Smooth muscle cell (in vitro differentiated cells): ENCODE data around the gene FXR1. TPM values are rescaled to one million over a fixed set of nuclear protein-coding genes. Genes with fewer than 3 reads are reported as not detected.

Source experiments
- DNase-seq: peaks from one replicate; lab custom pipeline; 2025; ENCODE audit not compliant: unreplicated experiment; lab: John Stamatoyannopoulos, UW
- H2AFZ ChIP-seq: fragments of 200-600 bp; sonication (generic); 2 replicates; pipeline ENCODE4 v1.6.0; 2016; ENCODE audit warnings: antibody characterized with exemption, low read depth, mild to moderate bottlenecking
- H3F3A ChIP-seq: fragments of 200-600 bp; sonication (generic); 2 replicates; pipeline ENCODE4 v1.6.0; 2017; ENCODE audit warnings: antibody characterized with exemption, low read depth
- H3K27ac ChIP-seq: fragments of 200-600 bp; sonication (generic); 2 replicates; pipeline ENCODE4 v1.5.1; 2016; ENCODE audit warnings: low read depth, mild to moderate bottlenecking
- H3K27me3 ChIP-seq: fragments of 200-600 bp; sonication (generic); 2 replicates; pipeline ENCODE4 v1.6.1; 2016; ENCODE audit warnings: low read depth, mild to moderate bottlenecking
- H3K36me3 ChIP-seq: fragments of 200-600 bp; sonication (generic); 2 replicates; pipeline ENCODE4 v1.5.1; 2016; ENCODE audit warnings: low read depth
- H3K4me1 ChIP-seq: fragments of 200-600 bp; sonication (generic); 2 replicates; pipeline ENCODE4 v1.5.1; 2016; ENCODE audit warnings: low read depth
- H3K4me2 ChIP-seq: fragments of 200-600 bp; sonication (generic); 2 replicates; pipeline ENCODE4 v1.6.0; 2016; ENCODE audit warnings: mild to moderate bottlenecking
- H3K4me3 ChIP-seq: fragments of 200-600 bp; sonication (generic); 2 replicates; pipeline ENCODE4 v1.5.1; 2016; ENCODE audit warnings: mild to moderate bottlenecking
- H3K79me2 ChIP-seq: fragments of 200-600 bp; sonication (generic); 2 replicates; pipeline ENCODE4 v1.6.0; 2016; ENCODE audit warnings: low read depth, mild to moderate bottlenecking
- H3K9ac ChIP-seq: fragments of 200-600 bp; sonication (generic); 2 replicates; pipeline ENCODE4 v1.6.0; 2016; ENCODE audit warnings: low read depth
- H3K9me3 ChIP-seq: fragments of 200-600 bp; sonication (generic); replicated peaks from 2 replicates; pipeline ENCODE4 v1.5.1; 2016; ENCODE audit warnings: low read depth
- H4K20me1 ChIP-seq: fragments of 200-600 bp; sonication (generic); 2 replicates; pipeline ENCODE4 v1.6.0; 2016; ENCODE audit warnings: low read depth
- CTCF ChIP-seq: fragments of 200-600 bp; sonication (generic); IDR thresholded peaks from 2 replicates; pipeline ENCODE4 v1.5.1; 2017; ENCODE audit warnings: borderline replicate concordance, mild to moderate bottlenecking, antibody characterized with exemption; ENCODE audit not compliant: insufficient read depth, poor library complexity, severe bottlenecking
- WGBS: methylation state at CpG from one replicate; pipeline ENCODE4 v1.1.7; 2016; ENCODE audit warnings: low lambda C conversion rate; 5-methylcytosine and 5-hydroxymethylcytosine counted together
- polyA plus RNA-seq: library from polyadenylated mRNA; unstranded; fragments of >200 nt; fragmentation: Nextera tagmentation; extraction: Ambion mirVana; gene quantifications from 2 replicates; pipeline ENCODE4 v1.2.1, GENCODE V29; 2016
- total RNA-seq: library from RNA; depleted of rRNA; stranded (reverse); fragments of >200 nt; gene quantifications from 2 replicates; pipeline ENCODE4 v1.2.3, GENCODE V29; 2014

FXR1 gene
- total and polyA plus RNA-seq, 2 experiments from 2014 or later: 51.0 to 130 TPM

- Histone ChIP-seq H3F3A (no peaks in the 10 kb centered on the region), H3K9ac (no peak overlapping the region), H4K20me1 (peaks cover 31% of the 10 kb centered on the region), H3K27me3 (no peaks in the 10 kb centered on the region), H3K79me2 (peaks cover 33% of the 10 kb centered on the region), H3K4me2 (no peak overlapping the region), H3K27ac (no peak overlapping the region), H3K36me3 (no peaks in the 10 kb centered on the region), H3K4me3 (no peak overlapping the region), H2AFZ (no peak overlapping the region), H3K4me1 (peaks cover 14% of the 10 kb centered on the region), H3K9me3 (peaks cover 3% of the 10 kb centered on the region)
- WGBS: 86% methylated on average over 4 of the region's 4 CpGs
- TF ChIP-seq CTCF: no peak
- DNase-seq: no peak
These were observed 1.6 kb upstream of the FXR1 start for GRCh38 chr3:180910823-180911222.

- no peak overlapping the region for H3K27ac ChIP-seq
- 29% methylated on average over 6 of the region's 6 CpGs for WGBS
- peaks cover 44% of the 10 kb centered on the region for H3K79me2 ChIP-seq
- no peak for TF ChIP-seq CTCF
- H2AFZ ChIP-seq: peak overlapping the region; percentile 98
- peak overlapping the region; percentile 83 for H3K4me3 ChIP-seq
- DNase-seq: no peak
- H3F3A ChIP-seq: no peaks in the 10 kb centered on the region
- H3K4me1 ChIP-seq: peaks cover 14% of the 10 kb centered on the region
- H3K9me3 ChIP-seq: no peaks in the 10 kb centered on the region
- peak overlapping the region; percentile 99 for H3K9ac ChIP-seq
- H4K20me1 ChIP-seq: peaks cover 41% of the 10 kb centered on the region
- peak overlapping the region; percentile 95 for H3K4me2 ChIP-seq
- no peaks in the 10 kb centered on the region for H3K27me3 ChIP-seq
- no peaks in the 10 kb centered on the region for H3K36me3 ChIP-seq
These were observed 580 bp upstream of the FXR1 start for GRCh38 chr3:180911876-180912303.

GRCh38 chr3:180913581-180914404 is 1.3 kb downstream of the FXR1 start:
- no peak for TF ChIP-seq CTCF
- peak overlapping the region; percentile 98 for H2AFZ ChIP-seq
- 8% methylated on average over 19 of the region's 19 CpGs for WGBS

More at GRCh38 chr3:180913581-180914404, 1.3 kb downstream of the FXR1 start:
- Histone ChIP-seq H3K27ac (peak overlapping the region; percentile 96), H4K20me1 (peaks cover 60% of the 10 kb centered on the region), H3K27me3 (no peaks in the 10 kb centered on the region), H3K9me3 (no peaks in the 10 kb centered on the region), H3K36me3 (no peaks in the 10 kb centered on the region), H3K9ac (peak overlapping the region; percentile 99), H3K79me2 (peaks cover 63% of the 10 kb centered on the region), H3K4me1 (peaks cover 14% of the 10 kb centered on the region), H3K4me2 (peak overlapping the region; percentile 95), H3F3A (no peaks in the 10 kb centered on the region), H3K4me3 (peak overlapping the region; percentile 83)
- no peak for DNase-seq
